Endothelial cell of umbilical vein (primary cell): ENCODE data around the gene CDK6. TPM values are rescaled to one million over a fixed set of nuclear protein-coding genes. Genes with fewer than 3 reads are reported as not detected.

Experiments
- BruUV-seq: library from RNA; stranded (reverse); fragments of 400-500 nt; replicated peaks from 2 replicates; lab custom pipeline; 2021; lab: Mats Ljungman, UMichigan
- CTCF ChIA-PET: fragments of 300-600, 350-600 bp; sonication (Branson Sonifier 250); formaldehyde crosslinking; loops from one replicate; lab custom pipeline; 2021; ENCODE audit warnings: antibody characterized with exemption, inconsistent platforms; lab: Charles Lee
- POLR2A ChIA-PET: fragments of 300-600, 350-600 bp; sonication (Branson Sonifier 250); formaldehyde crosslinking; loops from one replicate; lab custom pipeline; 2021; ENCODE audit warnings: antibody characterized with exemption, inconsistent platforms; lab: Charles Lee
- DNase-seq: peaks from one replicate; pipeline ENCODE4 v3.0.0-alpha.2; 2011; ENCODE audit warnings: low read depth, low spot score
- FAIRE-seq: peaks from 2 replicates; lab custom pipeline; 2011; peaks lifted over from hg19 to GRCh38; lab: Jason Lieb, UNC
- H2AFZ ChIP-seq: 2 replicates; pipeline ENCODE4 v1.6.0; 2012; ENCODE audit warnings: low read depth, low read length, control low read depth, inconsistent platforms
- H3K27ac ChIP-seq: 2 replicates; pipeline ENCODE4 v1.5.1; 2011; ENCODE audit warnings: low read depth, mild to moderate bottlenecking, control low read depth, low read length, moderate library complexity; ENCODE audit not compliant: insufficient read depth
- H3K27me3 ChIP-seq, 2 experiments: 2 replicates each; pipeline versions ENCODE4 v1.6.0 to v1.6.1; 2011; ENCODE audit warnings: low read length in 2 of 2, mixed read lengths in 1 of 2; ENCODE audit not compliant: control insufficient read depth in 2 of 2, insufficient read depth in 2 of 2
- H3K36me3 ChIP-seq, 2 experiments: 2 replicates in 1 of 2; 3 replicates in 1 of 2; pipeline ENCODE4 v1.5.1; 2011; ENCODE audit warnings: low read length in 2 of 2, mild to moderate bottlenecking in 1 of 2, moderate library complexity in 1 of 2; ENCODE audit not compliant: control insufficient read depth in 2 of 2, insufficient read depth in 2 of 2; ENCODE audit errors: extremely low read depth in 1 of 2
- H3K4me1 ChIP-seq: 3 replicates; pipeline ENCODE4 v1.5.1; 2011; ENCODE audit warnings: mild to moderate bottlenecking, low read length; ENCODE audit not compliant: control insufficient read depth, insufficient read depth; ENCODE audit errors: extremely low read depth
- H3K4me2 ChIP-seq: 2 replicates; pipeline ENCODE4 v1.6.1; 2011; ENCODE audit warnings: low read length, control low read depth, mixed read lengths; ENCODE audit not compliant: insufficient read depth
- H3K4me3 ChIP-seq, 3 experiments: fragments of 200-600 bp in 1 of 3; sonication (generic), shearing (Covaris generic) in 1 of 3; replicated peaks in 1 of 3; 2 replicates each; pipeline ENCODE4 v1.5.1; 2011 to 2016; ENCODE audit warnings: control low read depth in 3 of 3, low read length in 3 of 3, mild to moderate bottlenecking in 2 of 3, inconsistent platforms in 1 of 3, low read depth in 1 of 3, moderate library complexity in 1 of 3; ENCODE audit not compliant: insufficient read depth in 1 of 3
- H3K79me2 ChIP-seq: 2 replicates; pipeline ENCODE4 v1.6.0; 2012; ENCODE audit warnings: low read length, inconsistent platforms; ENCODE audit not compliant: control insufficient read depth, insufficient read depth
- H3K9ac ChIP-seq: replicated peaks from 2 replicates; pipeline ENCODE3; 2011; ENCODE audit warnings: low read length, control low read depth; ENCODE audit not compliant: insufficient read depth; ENCODE audit errors: extremely low read depth
- H3K9me1 ChIP-seq: replicated peaks from 3 replicates; pipeline ENCODE4 v1.6.0; 2011; ENCODE audit warnings: mild to moderate bottlenecking, low read length; ENCODE audit not compliant: control insufficient read depth, insufficient read depth; ENCODE audit errors: extremely low read depth
- H3K9me3 ChIP-seq: replicated peaks from 2 replicates; pipeline ENCODE4 v1.5.1; 2012; ENCODE audit warnings: low read length, inconsistent platforms; ENCODE audit not compliant: control insufficient read depth, insufficient read depth
- H4K20me1 ChIP-seq: replicated peaks from 2 replicates; pipeline ENCODE3; 2011; ENCODE audit warnings: mild to moderate bottlenecking, low read length; ENCODE audit not compliant: control insufficient read depth, insufficient read depth; ENCODE audit errors: extremely low read depth
- EZH2 ChIP-seq: IDR thresholded peaks from 2 replicates; pipeline ENCODE4 v1.6.1; 2012; ENCODE audit warnings: borderline replicate concordance, low read depth, mild to moderate bottlenecking, moderate library complexity, low read length, inconsistent platforms; ENCODE audit not compliant: severe bottlenecking
- FOS ChIP-seq: IDR thresholded peaks from 2 replicates; pipeline ENCODE4 v1.6.1; 2011; ENCODE audit warnings: mild to moderate bottlenecking, low read length, moderate library complexity, borderline replicate concordance; ENCODE audit not compliant: insufficient read depth
- GATA2 ChIP-seq: IDR thresholded peaks from 2 replicates; pipeline ENCODE4 v1.7.0; 2011; ENCODE audit warnings: low read depth, mild to moderate bottlenecking, moderate library complexity, mixed read lengths, low read length; ENCODE audit not compliant: insufficient read length, insufficient read depth
- JUN ChIP-seq: IDR thresholded peaks from 2 replicates; pipeline ENCODE4 v1.6.1; 2011; ENCODE audit warnings: borderline replicate concordance, low read depth; ENCODE audit not compliant: insufficient read length, insufficient read depth
- MYC ChIP-seq: IDR thresholded peaks from one replicate; pipeline ENCODE4 v1.6.1; 2011; ENCODE audit warnings: mild to moderate bottlenecking, low read depth, low read length
- POLR2A ChIP-seq: IDR thresholded peaks from 2 replicates; pipeline ENCODE4 v1.6.1; 2012; ENCODE audit warnings: low read depth, mild to moderate bottlenecking, control low read depth, low read length
- POLR2AphosphoS5 ChIP-seq: IDR thresholded peaks from 2 replicates; pipeline ENCODE4 v1.6.1; 2012; ENCODE audit warnings: low read depth, mild to moderate bottlenecking, control low read depth, low read length, moderate library complexity; ENCODE audit not compliant: insufficient read depth
- dilution Hi-C: fragments of 300-500 bp; cut with MboI; formaldehyde crosslinking; loops from one replicate; pipeline ENCODE4 v1.15.0; 2019; ENCODE audit warnings: low sequenced_read_pairs; ENCODE audit not compliant: extremely low pct_ligation_motif_present
- intact Hi-C: fragments of 100-400 bp; cut with micrococcal nuclease; formaldehyde crosslinking; loops from one replicate; pipeline ENCODE4 v1.10.0; 2022
- polyA plus RNA-seq, 4 experiments: library from polyadenylated mRNA; depleted of rRNA in 3 of 4; stranded (reverse) in 3 of 4; unstranded in 1 of 4; fragments of >200 nt; gene quantifications; 2 replicates each; pipeline versions ENCODE4 v1.2.1 to v1.2.3, GENCODE V29; 2011 to 2012; ENCODE audit warnings: missing spikeins in 1 of 4
- total RNA-seq: library from RNA; stranded (reverse); gene quantifications from 2 replicates; pipeline ENCODE4 v1.2.3, GENCODE V29; 2021
- TF ChIP-seq, protein P1 (sequence below), 2 donors: IDR thresholded peaks; 1 replicate in 1 of 2; 2 replicates in 1 of 2; pipeline ENCODE4 v1.5.1; 2011; ENCODE audit warnings: low read length in 2 of 2, mild to moderate bottlenecking in 2 of 2, moderate library complexity in 2 of 2, control low read depth in 1 of 2, inconsistent platforms in 1 of 2, low read depth in 1 of 2; ENCODE audit not compliant: insufficient read depth in 1 of 2; ENCODE audit errors: extremely low read depth in 1 of 2
- TF ChIP-seq, protein P2 (sequence below): IDR thresholded peaks from 2 replicates; pipeline ENCODE4 v1.6.1; 2011; ENCODE audit not compliant: insufficient read depth, insufficient read length

The CDK6 gene
- total and polyA plus RNA-seq, 2 donors (not counting 3 experiments of a cell fraction or from before 2014, with no cell fraction given) = 6.0 to 28.2 TPM

- CTCF ChIA-PET = no interaction called here
- Histone ChIP-seq H3K9ac (no peak overlapping the region), H3K36me3 (no peaks in the 10 kb centered on the region), H3K9me3 (no peaks in the 10 kb centered on the region), H3K27me3 (no peaks in the 10 kb centered on the region), H4K20me1 (no peaks in the 10 kb centered on the region), H3K4me1 (no peaks in the 10 kb centered on the region), H3K27ac (no peak overlapping the region), H3K4me2 (no peak overlapping the region), H3K79me2 (no peaks in the 10 kb centered on the region), H3K4me3 (no peak overlapping the region), H3K9me1 (no peaks in the 10 kb centered on the region), H2AFZ (no peak overlapping the region)
- no TSS peak for BruUV-seq
- DNase-seq (no peak), FAIRE-seq (no peak)
- POLR2A ChIA-PET = no interaction called here
- dilution Hi-C loops (no loop called here), intact Hi-C loops (no loop called here)
- no peak for TF ChIP-seq POLR2AphosphoS5
- no peak for TF ChIP-seq JUN
- TF ChIP-seq POLR2A = no peak
- TF ChIP-seq MYC = no peak
- TF ChIP-seq, protein P1, sequence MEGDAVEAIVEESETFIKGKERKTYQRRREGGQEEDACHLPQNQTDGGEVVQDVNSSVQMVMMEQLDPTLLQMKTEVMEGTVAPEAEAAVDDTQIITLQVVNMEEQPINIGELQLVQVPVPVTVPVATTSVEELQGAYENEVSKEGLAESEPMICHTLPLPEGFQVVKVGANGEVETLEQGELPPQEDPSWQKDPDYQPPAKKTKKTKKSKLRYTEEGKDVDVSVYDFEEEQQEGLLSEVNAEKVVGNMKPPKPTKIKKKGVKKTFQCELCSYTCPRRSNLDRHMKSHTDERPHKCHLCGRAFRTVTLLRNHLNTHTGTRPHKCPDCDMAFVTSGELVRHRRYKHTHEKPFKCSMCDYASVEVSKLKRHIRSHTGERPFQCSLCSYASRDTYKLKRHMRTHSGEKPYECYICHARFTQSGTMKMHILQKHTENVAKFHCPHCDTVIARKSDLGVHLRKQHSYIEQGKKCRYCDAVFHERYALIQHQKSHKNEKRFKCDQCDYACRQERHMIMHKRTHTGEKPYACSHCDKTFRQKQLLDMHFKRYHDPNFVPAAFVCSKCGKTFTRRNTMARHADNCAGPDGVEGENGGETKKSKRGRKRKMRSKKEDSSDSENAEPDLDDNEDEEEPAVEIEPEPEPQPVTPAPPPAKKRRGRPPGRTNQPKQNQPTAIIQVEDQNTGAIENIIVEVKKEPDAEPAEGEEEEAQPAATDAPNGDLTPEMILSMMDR (IDR thresholded peaks at IDR 0.05; ENCODE audit: extremely low read depth in 1 of 2, insufficient read depth in 1 of 2, low read depth in 1 of 2, low read length in 2 of 2) = no peak
- TF ChIP-seq EZH2 = no peak
- no peak for TF ChIP-seq GATA2
- TF ChIP-seq FOS = no peak
- TF ChIP-seq, protein P2, sequence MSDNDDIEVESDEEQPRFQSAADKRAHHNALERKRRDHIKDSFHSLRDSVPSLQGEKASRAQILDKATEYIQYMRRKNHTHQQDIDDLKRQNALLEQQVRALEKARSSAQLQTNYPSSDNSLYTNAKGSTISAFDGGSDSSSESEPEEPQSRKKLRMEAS = no peak
Measured at GRCh38 chr7:92707435-92707834, 128.9 kb downstream of the CDK6 start.
